Measurements from ENCODE around the gene LDLRAD4.

- TF ChIP-seq ZNF707 (CRISPR knock-in tag; conservative IDR thresholded peaks at IDR 0.05) (no peak), NFE2 (IDR thresholded peaks at IDR 0.05; ENCODE audit: low read depth) (no peak), CTCF (IDR thresholded peaks at IDR 0.05 in 2 of 3, conservative IDR thresholded peaks at IDR 0.05 in 1 of 3; ENCODE audit: insufficient read depth in 2 of 3, low read depth in 1 of 3, low read length in 3 of 3) (no peak), TBP (optimal IDR thresholded peaks at IDR 0.05; ENCODE audit: low read depth, low read length) (no peak), POLR2AphosphoS2 (IDR thresholded peaks at IDR 0.05; ENCODE audit: low read length) (no peak)
These were observed 79.7 kb downstream of the LDLRAD4 start for GRCh38 chr18:13298262-13298661.

All from K562 (cell line).